GOT3 (cell line): Measurements from ENCODE around the gene TMED9.
"Not testable (repeated sequence)": the region's sequence is repeated elsewhere in the genome, so short reads cannot be mapped to it uniquely, and the experiment has no call there.

Experiments
- DNase-seq: peaks from one replicate; lab custom pipeline; 2025; ENCODE audit warnings: mixed read lengths; lab: John Stamatoyannopoulos, UW

TMED9 gene

DNA sequence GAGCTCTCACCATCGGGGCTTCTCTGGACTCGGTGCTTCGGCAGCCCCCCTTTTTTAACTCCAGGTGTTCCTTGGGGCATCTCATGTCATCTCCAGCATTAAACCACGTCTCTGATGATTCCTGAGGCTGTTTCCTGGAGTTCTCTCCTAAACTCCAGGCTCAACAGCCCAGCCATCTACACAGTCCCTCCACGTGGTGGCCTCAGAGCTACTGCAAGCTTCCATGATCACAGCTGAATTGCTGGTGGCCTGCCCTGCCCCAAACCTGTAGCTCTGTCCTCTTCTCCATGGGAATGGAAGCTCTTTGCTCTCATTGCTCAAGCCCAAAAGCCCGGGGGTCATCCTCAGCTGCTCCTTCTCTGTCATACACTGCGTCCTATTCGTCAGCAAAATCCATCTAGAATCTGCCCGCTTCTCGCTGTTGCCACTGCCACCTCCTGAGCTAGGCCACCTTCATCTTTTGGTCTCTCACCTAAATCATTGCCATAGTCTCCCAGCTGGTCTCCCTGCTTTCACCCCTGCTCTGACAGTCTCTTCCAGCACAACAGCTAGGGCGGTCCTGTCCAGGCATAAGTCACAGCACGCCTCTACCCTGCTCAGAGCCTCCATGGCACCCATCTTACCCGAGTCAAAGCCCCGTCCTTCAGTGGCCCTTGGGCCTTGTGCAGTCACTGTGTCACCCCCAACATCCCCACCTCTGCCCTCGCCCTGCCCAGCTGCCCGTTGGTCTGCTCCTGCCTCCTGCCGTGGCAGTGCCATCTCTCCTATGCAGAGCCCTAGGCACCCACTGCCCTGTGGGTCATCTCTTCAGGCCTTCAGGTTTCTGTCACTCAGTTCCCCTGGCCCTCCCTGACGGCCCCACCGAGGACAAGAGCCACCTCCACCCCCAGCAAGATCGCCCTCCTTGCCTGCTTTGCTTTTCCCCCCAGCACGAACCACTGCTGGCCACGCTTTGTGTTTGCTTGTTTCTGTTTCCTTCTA is 14.4 kb downstream of the TMED9 start:
- no peak for DNase-seq

DNA sequence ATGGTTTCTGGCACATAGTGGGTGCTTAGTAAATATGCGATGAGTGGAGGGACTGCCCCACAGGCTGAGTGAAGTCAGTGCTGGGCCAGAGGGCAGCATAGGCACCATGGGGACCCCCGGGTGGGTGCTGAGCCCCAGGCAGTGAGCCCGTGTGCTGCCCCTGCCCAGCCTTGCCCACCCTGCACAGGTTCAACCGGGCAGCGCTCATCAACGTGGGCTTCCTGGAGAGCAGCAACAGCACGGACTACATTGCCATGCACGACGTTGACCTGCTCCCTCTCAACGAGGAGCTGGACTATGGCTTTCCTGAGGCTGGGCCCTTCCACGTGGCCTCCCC is 15.1 kb downstream of the TMED9 start:
- DNase-seq = no peak

DNA sequence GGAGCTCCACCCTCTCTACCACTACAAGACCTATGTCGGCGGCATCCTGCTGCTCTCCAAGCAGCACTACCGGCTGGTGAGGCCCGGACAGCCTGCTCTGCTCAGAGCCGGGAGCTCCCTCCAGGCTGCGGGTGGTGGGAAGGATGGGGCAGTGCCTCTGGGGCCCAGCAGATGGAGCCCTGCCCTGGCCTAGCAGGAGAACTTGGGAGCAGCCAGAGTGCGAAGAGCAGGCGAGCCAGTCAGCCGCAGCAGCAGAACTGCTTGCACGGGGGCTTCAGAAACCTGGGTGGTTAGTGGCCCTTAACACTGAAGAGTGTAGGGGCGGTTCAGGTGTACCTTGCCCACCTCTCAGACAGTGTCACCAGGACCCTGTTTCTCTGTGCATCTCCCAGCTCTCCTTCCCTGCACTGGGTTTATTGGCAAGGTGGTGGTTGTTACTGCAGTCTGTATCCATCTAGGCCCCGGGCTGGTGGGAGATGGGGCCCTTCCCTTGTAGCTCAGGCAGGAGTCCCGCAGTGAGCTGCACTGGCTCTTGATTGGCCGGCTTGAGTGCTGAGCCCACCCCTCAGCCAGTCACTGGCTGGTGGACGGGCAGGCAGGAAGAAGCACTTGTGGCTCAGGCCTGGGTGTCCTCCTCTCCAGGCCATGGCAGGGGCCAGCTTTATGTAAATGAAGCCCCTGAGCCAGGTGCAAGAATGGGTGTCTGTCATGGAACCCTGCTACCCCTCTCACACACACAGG is 15.6 kb downstream of the TMED9 start:
- peak; percentile 55 for DNase-seq

DNA sequence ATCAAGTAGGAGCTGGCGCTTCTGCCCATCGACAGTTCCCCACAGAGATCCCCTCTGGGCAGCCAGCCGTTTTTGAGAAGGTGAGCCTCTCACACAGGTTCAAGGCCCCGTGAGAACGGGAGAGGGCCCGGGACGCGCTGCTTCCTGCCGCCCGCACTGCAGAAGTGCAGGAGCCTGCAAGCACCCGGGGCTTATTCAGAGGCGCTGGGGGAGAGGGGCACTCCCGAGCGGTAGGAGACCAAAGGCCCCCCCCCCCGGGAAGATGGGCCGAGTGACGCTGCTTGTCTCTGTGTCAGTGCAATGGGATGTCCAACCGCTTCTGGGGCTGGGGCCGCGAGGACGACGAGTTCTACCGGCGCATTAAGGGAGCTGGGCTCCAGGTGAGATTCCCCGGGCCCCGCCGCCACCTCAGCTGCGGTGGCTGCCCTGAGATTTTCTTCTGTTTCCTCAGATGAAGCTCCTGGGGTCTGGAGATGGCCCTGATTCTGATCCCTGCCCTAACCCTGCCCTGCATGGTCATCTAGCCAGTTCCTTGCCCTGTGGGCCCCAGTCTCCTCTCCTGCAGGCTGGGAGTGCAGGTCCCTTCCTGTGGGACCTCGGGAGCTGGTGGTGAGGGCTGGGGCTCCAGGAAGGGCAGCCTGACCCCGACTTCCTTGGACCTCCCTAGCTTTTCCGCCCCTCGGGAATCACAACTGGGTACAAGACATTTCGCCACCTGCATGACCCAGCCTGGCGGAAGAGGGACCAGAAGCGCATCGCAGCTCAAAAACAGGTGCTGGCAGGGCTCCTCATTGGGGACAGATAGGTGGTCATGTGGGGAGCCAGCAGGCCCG is 16.5 kb downstream of the TMED9 start:
- DNase-seq = no peak

DNA sequence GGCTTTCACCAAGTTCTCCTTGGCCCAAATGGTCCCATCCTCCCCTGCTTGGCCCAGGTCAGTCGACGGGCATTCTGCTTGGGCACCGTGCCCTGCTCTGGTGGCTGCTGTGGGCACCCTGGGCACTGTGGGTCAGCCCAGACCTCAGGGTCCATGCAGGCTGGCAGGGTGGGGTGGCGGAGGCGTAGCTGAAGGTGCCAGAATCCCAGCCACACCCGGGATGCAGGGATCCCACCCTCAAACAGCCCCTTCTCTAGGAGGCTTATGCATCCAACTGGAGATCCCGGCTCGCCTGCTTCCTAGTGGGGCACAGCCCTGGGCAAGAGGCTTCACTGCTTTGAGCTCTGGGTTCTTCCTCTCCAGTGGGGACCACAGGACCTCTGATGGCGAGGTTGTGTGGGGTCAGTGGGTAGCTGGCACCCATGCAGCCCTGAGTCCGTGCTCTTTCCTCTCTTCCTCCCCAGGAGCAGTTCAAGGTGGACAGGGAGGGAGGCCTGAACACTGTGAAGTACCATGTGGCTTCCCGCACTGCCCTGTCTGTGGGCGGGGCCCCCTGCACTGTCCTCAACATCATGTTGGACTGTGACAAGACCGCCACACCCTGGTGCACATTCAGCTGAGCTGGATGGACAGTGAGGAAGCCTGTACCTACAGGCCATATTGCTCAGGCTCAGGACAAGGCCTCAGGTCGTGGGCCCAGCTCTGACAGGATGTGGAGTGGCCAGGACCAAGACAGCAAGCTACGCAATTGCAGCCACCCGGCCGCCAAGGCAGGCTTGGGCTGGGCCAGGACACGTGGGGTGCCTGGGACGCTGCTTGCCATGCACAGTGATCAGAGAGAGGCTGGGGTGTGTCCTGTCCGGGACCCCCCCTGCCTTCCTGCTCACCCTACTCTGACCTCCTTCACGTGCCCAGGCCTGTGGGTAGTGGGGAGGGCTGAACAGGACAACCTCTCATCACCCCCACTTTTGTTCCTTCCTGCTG is 17.4 kb downstream of the TMED9 start:
- no peak for DNase-seq

DNA sequence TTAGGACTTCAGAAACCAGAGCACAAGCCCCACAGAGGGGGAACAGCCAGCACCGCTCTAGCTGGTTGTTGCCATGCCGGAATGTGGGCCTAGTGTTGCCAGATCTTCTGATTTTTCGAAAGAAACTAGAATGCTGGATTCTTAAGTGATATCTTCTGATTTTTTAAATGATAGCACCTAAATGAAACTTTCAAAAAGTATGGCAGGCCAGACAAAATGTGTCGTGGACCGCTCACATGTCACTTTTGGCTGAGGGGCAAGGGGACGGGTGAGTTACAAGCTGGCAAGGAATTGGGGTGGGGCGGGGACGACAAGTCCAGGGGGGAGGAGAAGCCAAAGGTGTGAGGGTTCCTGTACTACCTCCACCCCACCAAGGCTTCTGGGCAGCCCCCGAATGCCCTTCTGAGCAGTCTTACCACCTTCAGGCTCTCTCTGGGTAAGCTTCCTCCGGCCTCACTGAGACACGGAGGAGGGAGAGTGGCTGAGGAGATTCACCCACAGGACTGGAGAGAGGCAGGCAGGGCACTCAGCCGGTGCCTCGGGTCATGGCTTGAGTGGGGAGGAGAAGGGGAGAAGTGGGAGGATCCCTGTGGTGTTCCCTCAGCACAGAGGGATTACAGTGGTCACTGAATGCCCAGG is 18.2 kb downstream of the TMED9 start:
- no peak for DNase-seq

DNA sequence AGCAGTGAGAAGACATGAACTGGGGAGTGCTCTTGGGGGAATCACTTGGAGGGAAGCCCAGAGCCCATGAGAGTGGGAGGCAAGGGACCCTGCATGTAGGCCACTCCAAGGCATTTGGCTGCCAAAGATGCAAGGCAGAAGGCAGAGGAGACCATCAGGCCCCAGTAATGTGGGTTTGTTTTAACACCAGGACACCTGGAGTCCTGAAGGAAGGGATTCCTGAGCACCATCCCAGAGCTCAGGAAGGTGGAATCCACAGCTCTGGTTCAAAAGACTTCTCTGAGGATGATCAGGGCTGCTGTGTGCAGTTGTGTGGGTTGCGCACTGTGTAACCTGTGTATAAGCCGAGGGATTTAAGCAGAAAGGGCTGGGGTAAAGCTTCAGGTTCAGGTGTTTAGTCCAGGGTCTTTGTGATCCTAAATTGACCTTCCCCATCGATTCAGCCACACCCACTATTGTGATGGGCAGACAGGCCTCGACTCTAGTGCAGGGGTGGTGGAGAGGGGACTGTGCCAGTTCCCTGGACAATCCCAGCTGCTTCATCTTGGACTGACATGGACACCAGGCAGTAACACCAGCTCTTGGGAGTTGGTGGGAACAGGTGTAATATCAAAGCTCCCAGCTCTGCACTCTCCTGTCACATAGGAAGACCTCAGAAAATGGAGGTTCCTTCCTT is 18.9 kb downstream of the TMED9 start:
- DNase-seq = no peak

DNA sequence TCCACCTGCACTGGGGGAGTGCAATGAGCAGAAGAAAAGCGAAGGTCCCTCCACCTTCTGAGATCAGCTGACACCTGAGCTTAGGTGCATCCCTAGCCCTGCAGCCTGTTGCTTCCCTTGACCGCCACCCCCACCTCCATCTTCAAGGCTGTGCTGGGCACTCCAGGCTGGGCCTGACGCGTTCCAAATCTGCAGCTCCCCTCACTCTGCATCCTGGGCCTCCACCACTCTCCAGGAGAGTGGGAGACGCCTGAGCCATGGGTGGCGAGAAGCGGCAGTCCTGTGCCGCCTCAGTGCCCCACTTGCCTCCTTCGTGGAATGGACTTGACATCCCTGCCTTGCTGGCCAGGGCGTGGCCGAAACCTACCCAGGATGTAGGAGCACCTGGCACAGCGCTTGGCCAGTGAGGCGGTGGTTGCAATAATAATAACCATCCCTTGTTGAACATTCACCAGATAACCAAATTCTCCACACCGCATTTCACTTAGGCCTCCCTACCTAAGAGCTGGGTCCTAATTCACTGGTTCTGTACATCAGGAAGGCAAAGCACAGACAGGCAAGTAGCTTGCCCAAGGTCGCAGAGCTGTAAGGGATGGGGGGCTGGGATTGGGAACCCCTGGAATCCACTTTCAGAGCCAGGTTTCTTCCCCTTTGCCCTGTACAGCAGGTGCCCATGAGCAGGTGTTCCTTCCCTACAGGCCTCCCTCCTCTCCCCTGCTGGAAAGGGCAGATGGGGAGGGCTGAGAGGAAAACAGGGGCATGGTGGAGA is 19.6 kb downstream of the TMED9 start:
- no peak for DNase-seq

DNA sequence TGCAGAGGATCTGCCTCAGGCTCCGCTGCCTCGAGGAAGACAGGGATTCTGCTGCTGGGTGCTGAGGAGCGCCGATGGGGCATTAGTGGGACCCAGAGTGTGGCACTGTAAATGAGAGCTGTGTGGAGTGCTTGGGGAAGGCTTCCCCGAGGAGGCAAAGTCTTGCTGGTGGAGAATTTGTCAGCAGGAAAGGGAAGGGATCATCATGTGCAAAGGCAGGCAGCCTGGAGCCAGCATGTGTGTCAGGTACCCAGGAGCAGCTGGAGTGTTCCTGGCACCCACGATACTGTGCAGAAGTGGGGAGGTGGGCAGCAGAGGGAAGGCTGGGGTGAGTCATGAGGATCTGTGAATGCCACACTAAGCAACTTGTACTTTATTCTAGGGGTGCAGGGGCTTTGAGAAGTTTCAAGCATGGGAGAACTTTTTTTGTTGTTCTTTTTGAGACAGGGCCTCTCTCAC is 20.2 kb downstream of the TMED9 start:
- no peak for DNase-seq

DNA sequence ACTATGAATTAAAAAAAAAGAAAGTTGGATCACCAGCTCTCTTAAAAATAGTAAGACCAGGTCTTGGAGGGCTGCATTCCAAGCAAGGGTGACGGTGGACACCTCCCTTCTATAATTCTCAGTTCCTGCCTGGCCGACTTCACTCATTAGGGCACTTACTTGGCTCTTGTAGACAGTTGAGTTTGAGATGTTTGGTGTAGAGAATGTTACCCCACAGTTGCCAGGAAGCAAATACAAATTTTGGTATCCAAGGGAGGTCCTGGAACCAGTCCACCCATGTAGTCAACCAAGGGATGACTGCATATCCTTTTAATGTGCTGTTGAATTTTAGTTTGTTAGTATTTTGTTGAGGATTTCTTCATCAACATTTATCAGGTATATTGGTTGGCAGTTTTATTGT is 28.6 kb downstream of the TMED9 start:
- DNase-seq = no peak

DNA sequence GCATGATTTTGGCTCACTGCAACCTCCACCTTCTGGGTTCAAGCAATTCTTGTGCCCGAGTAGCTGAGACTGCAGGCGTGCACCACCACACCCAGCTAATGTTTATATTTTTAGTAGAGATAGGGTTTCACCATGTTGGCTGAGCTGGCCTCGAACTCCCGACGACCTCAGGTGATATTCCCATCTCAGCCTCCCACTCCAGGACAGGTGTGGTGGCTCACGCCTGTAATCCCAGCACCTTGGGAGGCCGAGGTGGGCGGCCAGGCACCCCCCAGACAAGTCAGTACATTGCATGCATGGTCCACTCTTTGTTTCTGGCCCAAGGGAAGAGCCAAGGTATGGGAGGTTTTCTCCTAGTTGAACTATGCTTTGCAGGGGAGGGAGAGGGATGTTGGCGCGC is 32.2 kb downstream of the TMED9 start:
- DNase-seq = not testable (repeated sequence)

DNA sequence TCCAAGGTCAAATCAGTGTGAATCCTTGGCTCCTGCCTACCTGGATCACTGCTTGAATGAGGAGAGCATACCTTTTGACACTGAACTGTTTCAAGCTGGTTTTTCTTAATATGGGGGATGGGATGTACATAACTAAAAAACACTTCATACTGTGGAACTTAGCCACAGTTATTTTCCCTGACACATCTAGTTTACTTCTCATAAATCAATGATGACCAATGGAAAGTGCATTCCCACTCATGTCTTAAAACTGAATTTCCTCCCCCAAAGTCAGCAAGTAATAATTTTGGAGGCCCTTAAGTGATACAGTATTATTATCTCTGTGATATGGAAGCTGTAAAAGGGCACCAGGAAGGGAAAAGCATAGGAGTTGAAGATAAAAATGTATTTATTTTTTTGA is 38.2 kb downstream of the TMED9 start:
- DNase-seq = not testable (repeated sequence)

DNA sequence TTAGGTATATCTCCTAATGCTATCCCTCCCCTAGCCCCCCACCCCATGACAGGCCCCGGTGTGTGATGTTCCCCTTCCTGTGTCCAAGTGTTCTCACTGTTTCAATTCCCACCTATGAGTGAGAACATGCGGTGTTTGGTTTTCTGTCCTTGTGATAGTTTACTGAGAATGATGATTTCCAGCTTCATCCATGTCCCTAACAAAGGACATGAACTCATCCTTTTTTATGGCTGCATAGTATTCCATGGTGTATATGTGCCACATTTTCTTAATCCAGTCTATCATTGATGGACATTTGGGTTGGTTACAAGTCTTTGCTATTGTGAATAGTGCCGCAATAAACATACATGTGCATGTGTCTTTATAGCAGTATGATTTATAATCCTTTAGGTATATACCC is 42.9 kb downstream of the TMED9 start:
- DNase-seq = not testable (repeated sequence)

DNA sequence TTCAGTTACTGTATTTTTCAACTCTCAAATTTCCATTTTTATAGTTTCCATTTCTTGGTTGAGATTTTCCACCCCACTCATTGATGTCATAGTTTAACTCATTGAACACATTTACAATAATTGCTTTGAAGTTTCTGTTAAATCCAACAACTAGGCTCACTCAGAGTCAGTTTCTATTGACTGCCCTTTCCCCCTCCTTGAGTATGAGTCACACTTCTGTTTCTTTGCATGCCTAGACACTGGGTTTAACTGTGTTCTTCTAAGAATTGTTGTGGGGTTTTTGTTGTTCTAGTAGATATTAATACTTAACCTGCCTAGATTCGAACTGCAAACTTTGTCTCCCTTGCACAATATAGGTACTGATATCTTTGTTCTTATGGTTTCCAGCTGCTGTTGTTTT is 53.5 kb downstream of the TMED9 start:
- not testable (repeated sequence) for DNase-seq
